Stimulated activated CD8-positive, alpha-beta memory T cell treated with anti-CD3 and anti-CD28 coated beads, Interleukin-4, amount 100 ng/mL, for 1 hour (primary cell): ENCODE measurements around the gene DSTN.

ENCODE experiments used
- DNase-seq, 2 donors: peaks; one replicate each; pipeline ENCODE4 v3.0.0-alpha.2; 2020; ENCODE audit warnings: low read depth in 2 of 2, low spot score in 1 of 2

Gene DSTN

DNA sequence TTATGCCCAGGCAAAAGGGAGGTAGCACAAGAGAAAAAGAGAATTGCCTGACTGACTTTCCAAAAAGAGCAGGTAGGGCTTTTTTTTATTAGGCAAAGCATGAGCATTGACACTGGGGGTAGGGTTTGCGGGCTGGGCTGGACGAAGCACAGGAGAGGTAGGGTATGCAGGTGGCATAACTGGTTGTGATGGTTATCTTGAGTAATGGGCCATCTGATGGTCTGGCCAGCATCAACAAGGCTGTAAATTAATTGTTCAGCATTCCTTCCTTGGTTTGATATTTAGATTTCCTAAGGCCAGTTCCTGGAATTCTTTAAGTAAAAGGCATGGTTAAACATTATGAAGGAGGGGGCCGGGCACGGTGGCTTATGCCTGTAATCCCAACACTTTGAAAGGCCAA lies 24.7 kb upstream of the DSTN start:
- DNase-seq: no peak

DNA sequence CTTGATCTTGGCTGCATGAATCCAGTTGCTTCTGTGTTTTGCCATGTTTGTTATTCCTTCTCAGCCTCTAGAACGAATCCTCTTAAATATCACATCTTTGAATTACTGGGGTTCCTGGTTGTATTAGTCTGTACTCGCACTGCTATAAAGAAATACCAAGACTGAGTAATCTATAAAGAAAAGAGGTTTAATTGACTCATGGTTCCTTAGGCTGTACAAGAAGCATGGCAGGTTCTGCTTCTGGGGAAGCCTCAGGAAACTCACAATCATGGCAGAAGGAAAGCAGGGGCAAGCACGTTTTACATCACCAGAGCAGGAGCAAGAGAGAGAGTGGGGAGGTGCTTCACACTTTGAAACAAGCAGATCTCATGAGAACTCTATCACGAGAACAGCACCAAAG lies 20.7 kb upstream of the DSTN start:
- no peak for DNase-seq

DNA sequence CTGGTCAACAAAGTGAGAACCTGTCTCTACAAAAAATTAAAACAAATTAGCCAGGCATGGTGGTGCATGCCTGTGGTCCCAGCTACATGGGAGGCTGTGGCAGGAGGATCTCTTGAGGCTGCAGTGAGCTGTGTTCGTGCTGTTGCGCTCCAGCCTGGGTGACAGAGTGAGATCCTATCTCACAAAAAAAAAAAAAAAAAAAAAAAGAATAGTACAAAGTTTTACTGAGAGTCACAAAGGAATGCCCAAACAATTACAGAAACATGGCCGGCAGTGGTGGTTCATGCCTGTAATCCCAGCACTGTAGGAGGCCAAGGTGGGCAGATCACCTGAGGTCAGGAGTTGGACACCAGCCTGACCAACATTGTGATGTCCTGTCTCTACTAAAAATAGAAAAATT lies 14.8 kb upstream of the DSTN start:
- no peak for DNase-seq

DNA sequence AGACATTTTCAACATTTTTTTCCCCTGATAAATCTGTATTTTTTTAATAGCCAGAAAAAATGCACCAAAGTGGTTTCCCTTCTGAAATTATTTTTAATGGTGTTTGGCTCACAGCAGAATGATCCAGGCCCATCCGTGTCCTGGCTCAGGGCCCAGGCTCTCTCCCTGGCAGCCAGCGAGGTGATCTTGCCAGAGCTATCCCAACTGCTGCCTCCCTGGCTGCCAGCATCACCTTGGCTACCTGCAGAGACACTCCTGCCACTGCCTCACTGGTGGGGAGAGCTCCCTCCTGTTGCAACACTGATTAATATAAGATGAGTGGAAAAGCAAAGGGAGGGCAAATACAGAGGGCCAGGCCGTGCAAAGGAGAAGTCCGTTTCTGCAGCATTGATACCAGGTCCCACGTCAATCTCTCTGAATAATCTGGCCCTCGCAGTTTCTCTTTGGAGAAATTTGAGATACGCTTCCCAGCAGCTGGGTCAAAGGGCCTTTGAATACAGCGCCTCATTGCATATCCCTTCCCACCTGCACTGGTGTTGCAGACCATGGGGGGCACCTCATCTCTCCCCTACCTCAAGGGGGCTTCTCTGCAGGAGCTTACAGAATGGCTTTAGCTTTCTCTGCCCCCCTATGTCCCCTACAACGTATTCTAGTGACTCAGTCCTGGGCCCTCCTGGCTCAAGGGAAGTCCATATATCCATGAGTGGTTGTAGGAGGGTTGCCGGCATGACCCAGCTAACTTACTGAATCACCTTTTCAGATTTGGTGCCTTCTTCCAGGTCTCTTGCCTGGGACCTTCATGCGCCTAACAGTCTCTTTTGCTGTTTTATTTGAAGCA lies 12.8 kb upstream of the DSTN start:
- DNase-seq: no peak

GRCh38 chr20:17557675-17558006 lies 12.2 kb upstream of the DSTN start:
- DNase-seq: no peak

GRCh38 chr20:17558154-17558940 lies 11.5 kb upstream of the DSTN start:
- DNase-seq: no peak

GRCh38 chr20:17558941-17559304 lies 11.0 kb upstream of the DSTN start:
- DNase-seq: no peak

GRCh38 chr20:17559338-17559737 lies 10.5 kb upstream of the DSTN start:
- DNase-seq: no peak

- DNase-seq: no peak
Measured at GRCh38 chr20:17560344-17561074, 9.4 kb upstream of the DSTN start.

DNA sequence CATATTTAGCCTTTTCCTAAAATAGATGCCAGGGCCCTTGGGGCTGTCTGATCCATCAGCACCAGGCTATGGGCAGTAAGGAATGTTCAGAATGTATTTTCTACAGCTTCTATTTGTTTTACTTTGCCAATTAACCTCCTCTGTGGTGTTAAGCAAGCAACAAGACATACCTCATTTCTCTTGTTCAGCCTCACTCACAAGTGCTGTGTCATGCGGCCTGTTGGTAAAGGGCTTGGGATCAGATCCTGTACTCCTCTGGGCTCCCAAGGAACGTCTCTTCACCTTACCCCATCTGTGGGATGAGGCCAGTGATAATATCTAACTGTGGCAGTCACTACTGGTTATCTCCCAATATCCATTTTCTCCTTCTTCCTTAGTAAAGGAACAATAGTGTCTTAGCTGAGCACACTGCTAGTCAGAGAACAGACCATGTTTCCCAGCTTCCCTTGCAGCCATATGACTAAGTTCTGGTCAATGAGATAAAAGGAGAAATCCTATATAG lies 7.0 kb upstream of the DSTN start:
- DNase-seq: no peak

- no peak for DNase-seq
Measured at GRCh38 chr20:17565169-17565845, 4.6 kb upstream of the DSTN start.

DNA sequence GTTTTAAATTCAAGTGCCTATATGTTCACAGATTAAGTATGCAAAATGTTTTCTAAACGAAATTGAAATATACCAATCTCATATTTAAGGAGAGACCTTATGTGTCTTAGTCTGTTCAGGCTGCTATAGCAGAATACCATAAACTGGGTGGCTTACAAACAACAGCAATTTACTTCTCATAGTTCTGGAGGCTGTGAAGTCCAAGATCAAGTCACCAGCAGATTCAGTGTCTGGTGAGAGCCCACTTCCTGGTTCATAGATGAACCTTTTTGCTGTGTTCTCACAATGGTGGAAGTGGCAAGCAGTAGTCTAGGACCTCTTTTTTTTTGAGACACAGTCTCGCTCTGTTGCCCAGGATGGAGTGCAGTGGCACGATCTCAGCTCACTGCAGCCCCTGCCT lies 3.5 kb upstream of the DSTN start:
- DNase-seq: no peak

DNA sequence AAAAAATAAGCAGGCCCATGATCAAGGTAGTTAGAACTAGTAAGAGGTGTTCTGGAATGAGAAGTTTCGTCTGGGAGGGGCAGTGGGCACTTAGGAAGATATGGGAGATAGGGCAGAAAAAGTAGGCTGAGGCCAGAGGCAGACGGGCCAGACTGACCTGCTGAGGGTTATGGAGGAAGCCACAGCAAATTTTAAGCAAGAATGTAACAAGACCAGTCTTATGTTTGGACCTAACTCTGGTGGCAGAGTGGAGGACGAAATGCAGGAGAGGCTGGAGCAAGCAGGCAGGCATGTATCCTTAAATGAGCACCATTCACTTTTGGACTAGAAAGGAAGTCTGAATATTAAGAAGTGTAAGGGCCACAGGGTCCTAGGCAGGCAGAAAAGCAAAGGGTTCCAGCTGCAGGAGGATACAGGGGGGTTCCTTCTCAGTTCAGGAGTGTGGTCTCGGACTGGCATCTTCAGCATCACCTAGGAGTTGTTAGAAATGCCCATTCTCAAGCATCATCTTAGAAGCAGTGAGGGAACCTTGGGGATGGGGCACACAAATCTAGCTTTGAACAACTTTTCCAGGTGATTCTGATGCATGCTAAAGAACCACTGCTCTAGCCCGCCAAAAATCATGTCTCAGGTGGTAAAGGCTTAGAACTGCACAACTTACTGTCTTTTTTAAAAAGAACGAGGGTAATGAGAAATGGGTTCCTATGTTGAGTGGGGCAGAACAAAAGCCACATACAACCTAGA lies 1.7 kb upstream of the DSTN start:
- no peak for DNase-seq

GRCh38 chr20:17568972-17569521 lies 828 bp upstream of the DSTN start:
- no peak for DNase-seq

- DNase-seq: no peak
Measured at GRCh38 chr20:17570347-17571152, 675 bp downstream of the DSTN start.

GRCh38 chr20:17571153-17571527 lies 1.3 kb downstream of the DSTN start:
- DNase-seq: no peak

DNA sequence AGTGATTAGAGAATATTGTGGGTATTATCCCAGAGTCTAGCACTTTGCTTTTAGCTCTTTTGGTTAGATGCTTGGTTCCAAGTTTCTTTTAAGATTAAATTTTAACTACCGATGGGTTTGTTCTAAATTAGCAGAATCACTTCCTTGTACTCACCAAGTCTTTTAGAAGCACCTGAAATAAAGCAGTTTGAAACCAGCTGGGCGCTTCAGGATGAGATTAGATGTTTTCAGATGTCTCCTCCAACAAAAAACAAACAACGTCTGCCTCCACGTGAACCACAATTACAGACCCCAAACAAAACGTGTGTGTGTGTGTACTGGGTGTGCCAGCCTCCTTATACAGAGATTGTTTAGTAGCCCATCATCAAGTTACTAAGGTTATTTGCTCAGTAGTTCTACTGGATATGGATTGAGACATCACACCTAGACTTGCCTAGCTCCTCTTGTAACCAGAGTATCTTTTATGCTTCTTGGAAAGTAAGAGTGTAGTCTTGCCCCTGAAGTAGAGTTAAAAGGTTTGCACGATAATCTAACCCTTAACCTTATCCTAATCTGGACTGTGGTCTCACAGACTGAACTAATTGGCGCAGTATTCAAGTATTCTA lies 2.3 kb downstream of the DSTN start:
- no peak for DNase-seq

DNA sequence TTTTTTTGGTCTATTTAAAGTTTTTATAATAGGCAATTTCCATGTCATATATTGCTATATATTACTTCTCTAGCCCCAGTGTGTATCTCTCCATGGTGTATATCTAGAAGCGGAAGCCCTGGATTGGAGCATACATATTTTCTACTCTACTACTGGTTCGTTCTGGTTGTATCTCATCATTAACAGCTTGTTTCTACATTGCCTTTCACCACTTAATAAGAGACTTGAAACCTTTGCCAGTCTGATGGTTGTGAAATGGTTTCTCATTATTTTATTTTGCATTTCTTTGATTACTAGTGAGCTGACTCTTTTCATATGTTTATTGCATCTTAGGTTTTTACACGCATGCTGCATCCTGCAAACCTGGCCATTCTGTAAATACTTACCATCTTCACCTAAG lies 3.6 kb downstream of the DSTN start:
- DNase-seq: no peak

- no peak for DNase-seq
Measured at GRCh38 chr20:17576215-17576614, 6.3 kb downstream of the DSTN start.
